BLaER1 treated with 17β-estradiol and CSF1 and Interleukin-3, amounts not matched to agents 10 nM and 100 nM (cell line): ENCODE results near the gene SORBS2.

Source experiments
- H3K27ac ChIP-seq, 11 experiments: shearing (Covaris generic); formaldehyde crosslinking; 2 replicates each; pipeline ENCODE4 v1.8.1; 2022
- H3K27me3 ChIP-seq, 11 experiments: shearing (Covaris generic); formaldehyde crosslinking; 2 replicates each; pipeline ENCODE4 v1.8.1; 2022
- H3K36me3 ChIP-seq, 11 experiments: shearing (Covaris generic); formaldehyde crosslinking; 2 replicates each; pipeline ENCODE4 v1.8.1; 2022
- H3K4me1 ChIP-seq, 10 experiments: shearing (Covaris generic); formaldehyde crosslinking; 2 replicates each; pipeline ENCODE4 v1.8.1; 2022
- H3K4me2 ChIP-seq, 11 experiments: shearing (Covaris generic); formaldehyde crosslinking; 2 replicates each; pipeline ENCODE4 v1.8.1; 2022
- H3K4me3 ChIP-seq, 10 experiments: shearing (Covaris generic); formaldehyde crosslinking; 2 replicates each; pipeline ENCODE4 v1.8.1; 2022
- H3K9ac ChIP-seq, 11 experiments: shearing (Covaris generic); formaldehyde crosslinking; 2 replicates each; pipeline ENCODE4 v1.8.1; 2022
- H3K9me3 ChIP-seq, 11 experiments: shearing (Covaris generic); formaldehyde crosslinking; replicated peaks in 1 of 11; 2 replicates each; pipeline ENCODE4 v1.8.1; 2022
- H4K20me1 ChIP-seq, 11 experiments: shearing (Covaris generic); formaldehyde crosslinking; 2 replicates each; pipeline ENCODE4 v1.8.1; 2022
- Cebpa-rat ChIP-seq, 11 experiments: shearing (Covaris generic); IDR thresholded peaks; 2 replicates each; pipeline ENCODE4 v1.8.1; 2022

Gene SORBS2

DNA sequence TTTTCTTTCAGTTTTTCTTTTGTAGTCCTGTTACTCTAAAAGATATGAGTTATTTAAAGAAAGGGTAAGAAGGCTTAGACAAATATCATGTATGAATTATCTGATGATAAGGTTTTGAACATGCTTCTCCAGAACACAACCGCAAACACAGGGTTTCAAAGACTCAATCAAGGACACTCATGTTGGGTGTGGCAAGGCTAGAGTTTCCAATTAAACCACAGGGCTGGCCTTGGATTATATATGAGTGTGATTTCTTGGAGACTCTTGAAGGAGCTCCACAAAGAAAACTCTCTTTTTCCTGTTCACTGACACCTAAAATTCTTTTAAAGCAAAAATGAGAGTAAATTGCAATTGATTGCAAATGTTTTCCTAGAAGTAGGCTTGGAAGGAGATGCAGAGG lies 166.6 kb downstream of the SORBS2 start:
- Histone ChIP-seq H3K36me3 (no peaks in the 10 kb centered on the region), H3K4me3 (no peak overlapping the region), H3K9ac (no peak overlapping the region), H3K4me1 (peaks cover 0 to 9% (median 0%) of the 10 kb centered on the region in 10 experiments; a peak in 4 of 20 replicates), H3K27me3 (no peaks in the 10 kb centered on the region), H3K4me2 (no peak overlapping the region), H3K9me3 (no peaks in the 10 kb centered on the region), H4K20me1 (no peaks in the 10 kb centered on the region), H3K27ac (no peak overlapping the region)
- TF ChIP-seq Cebpa-rat (IDR thresholded peaks at IDR 0.05): no peak

- Histone ChIP-seq H3K4me2 (peak overlapping the region in 2 of 11 experiments; percentile 1 to 30; a peak in 2 of 22 replicates), H3K4me1 (peaks cover 0 to 9% (median 0%) of the 10 kb centered on the region in 10 experiments; a peak in 4 of 20 replicates), H3K27ac (no peak overlapping the region), H3K36me3 (no peaks in the 10 kb centered on the region), H3K27me3 (peaks cover 0 to 6% (median 0%) of the 10 kb centered on the region in 11 experiments; a peak in 8 of 22 replicates), H4K20me1 (no peaks in the 10 kb centered on the region), H3K4me3 (no peak overlapping the region), H3K9ac (no peak overlapping the region), H3K9me3 (no peaks in the 10 kb centered on the region)
- TF ChIP-seq Cebpa-rat (IDR thresholded peaks at IDR 0.05): no peak
Observed at GRCh38 chr4:185644408-185644807, 167.6 kb downstream of the SORBS2 start.

DNA sequence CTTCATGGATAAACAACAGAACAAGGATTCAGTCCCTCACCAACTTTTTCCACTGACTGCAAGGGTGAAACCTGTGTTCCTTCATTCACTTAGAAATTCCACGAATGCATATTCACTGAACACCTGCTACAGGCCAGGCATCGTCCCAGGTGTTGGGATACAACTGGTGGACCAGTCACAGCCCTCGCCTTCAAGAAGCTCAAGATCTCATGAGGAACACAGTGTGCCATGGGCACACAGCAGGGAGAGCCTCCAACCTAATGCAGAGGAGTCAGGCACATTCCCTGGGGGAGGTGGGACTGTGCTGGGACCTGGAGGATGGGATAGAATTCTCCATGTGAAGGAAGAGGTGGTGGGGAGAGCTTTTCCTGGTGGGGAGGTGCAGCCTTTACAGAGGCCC lies 169.1 kb downstream of the SORBS2 start:
- TF ChIP-seq Cebpa-rat (IDR thresholded peaks at IDR 0.05): no peak
- Histone ChIP-seq H3K4me2 (no peak overlapping the region), H3K9me3 (no peaks in the 10 kb centered on the region)

DNA sequence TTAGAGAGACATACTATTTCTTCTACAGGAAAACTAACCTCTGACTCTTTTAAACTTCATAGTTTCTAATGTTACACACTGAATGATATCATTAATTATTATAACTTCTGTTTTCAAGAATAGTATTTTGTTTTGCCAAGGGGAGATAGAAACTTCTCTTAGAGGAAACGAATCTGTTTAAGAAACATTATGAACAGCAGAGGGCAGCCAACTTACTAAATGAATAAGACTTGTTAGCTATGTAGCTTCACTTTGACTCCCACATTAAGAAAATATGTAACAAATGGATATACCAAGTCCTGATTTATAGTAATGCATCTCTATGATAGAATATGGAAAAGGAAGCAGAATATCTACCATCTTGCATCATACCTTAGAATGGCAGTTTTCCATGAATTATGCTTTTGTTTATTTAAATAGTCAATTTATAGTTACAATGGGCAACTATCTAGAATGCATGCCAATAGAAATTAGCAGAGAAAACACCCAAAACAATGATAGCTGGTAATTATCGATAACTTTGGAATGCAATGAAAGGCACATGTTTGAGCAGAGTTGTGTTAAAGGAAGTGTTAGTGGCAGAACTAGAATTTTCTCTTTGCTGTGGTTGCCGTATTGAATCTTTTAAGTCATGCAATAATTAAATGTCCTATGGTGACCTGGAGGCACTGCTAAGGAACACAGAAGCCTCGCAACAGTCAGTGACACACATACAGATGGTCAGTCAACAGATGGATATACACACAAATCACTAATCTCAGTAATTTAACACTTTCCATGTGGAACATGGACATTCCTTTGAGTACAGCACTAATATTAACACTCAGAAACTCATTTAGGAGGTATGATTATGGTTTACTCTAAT lies 171.0 kb downstream of the SORBS2 start:
- no peak overlapping the region for H3K27ac ChIP-seq
- H3K36me3 ChIP-seq: no peaks in the 10 kb centered on the region
- no peak overlapping the region for H3K4me2 ChIP-seq
- no peak overlapping the region for H3K4me3 ChIP-seq
- H3K27me3 ChIP-seq: peaks cover 10 to 20% (median 14%) of the 10 kb centered on the region in 11 experiments
- no peaks in the 10 kb centered on the region for H4K20me1 ChIP-seq
- H3K9ac ChIP-seq: no peak overlapping the region
- H3K4me1 ChIP-seq: peaks cover 0 to 13% (median 6%) of the 10 kb centered on the region in 10 experiments; a peak in 9 of 20 replicates
- TF ChIP-seq Cebpa-rat (IDR thresholded peaks at IDR 0.05): no peak
- H3K9me3 ChIP-seq: no peaks in the 10 kb centered on the region

More for the DNA sequence above, 169.1 kb downstream of the SORBS2 start:
- peaks cover 0 to 13% (median 6%) of the 10 kb centered on the region in 10 experiments; a peak in 9 of 20 replicates for H3K4me1 ChIP-seq
- H3K27ac ChIP-seq: no peak overlapping the region
- no peaks in the 10 kb centered on the region for H4K20me1 ChIP-seq
- peaks cover 10 to 19% (median 14%) of the 10 kb centered on the region in 11 experiments for H3K27me3 ChIP-seq
- H3K9ac ChIP-seq: no peak overlapping the region
- H3K4me3 ChIP-seq: no peak overlapping the region
- H3K36me3 ChIP-seq: no peaks in the 10 kb centered on the region

DNA sequence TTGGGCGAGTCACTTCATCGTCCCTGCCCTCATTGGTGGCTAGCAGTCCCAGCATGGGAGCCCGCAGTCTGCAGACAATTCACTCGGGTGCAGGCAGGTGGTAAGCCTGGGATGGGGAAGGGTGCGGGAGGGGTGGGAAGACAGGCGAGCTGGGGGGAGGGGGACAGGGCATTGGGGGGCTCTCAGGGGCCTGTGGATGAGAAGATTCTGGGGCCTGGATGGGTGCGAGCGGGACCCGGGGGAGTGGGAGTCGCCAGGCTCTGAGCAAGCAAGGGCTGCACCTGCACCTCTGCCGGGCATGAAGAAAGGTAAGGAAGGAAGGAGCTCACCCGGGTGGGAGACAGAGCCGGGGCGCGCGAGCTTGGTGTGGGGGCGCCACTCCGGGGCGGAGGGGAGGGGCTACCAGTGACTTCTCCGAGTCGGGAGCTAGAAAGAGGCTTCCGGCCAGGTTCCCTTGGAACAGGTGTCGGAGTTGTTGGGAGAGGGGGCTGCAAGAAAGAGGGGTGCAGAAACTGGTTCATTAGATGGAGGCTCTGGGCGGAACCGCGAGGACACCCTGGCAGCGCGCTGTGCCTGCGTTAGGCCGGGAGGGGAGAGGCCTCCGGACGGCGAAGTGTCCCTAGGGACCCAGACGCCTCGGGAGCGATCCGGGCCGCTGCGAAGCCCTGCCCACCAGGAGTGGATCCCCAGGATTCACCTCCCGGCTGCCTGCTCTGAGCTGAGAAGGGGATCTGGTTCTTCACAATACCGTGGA lies 173.3 kb downstream of the SORBS2 start:
- Histone ChIP-seq H4K20me1 (no peaks in the 10 kb centered on the region), H3K27me3 (peaks cover 10 to 20% (median 14%) of the 10 kb centered on the region in 11 experiments), H3K4me3 (peak overlapping the region in 6 of 10 experiments; percentile 20 to 47 (median 34); a peak in 7 of 20 replicates), H3K36me3 (no peaks in the 10 kb centered on the region), H3K4me1 (peaks cover 0 to 6% (median 5%) of the 10 kb centered on the region in 10 experiments; a peak in 8 of 20 replicates), H3K27ac (no peak overlapping the region), H3K9me3 (peaks cover 0 to 7% (median 4%) of the 10 kb centered on the region in 11 experiments; a peak in 6 of 22 replicates), H3K4me2 (peak overlapping the region; percentile 53 to 69 (median 65)), H3K9ac (no peak overlapping the region)
- no peak for TF ChIP-seq Cebpa-rat (IDR thresholded peaks at IDR 0.05)

- Histone ChIP-seq H3K4me2 (no peak overlapping the region), H3K36me3 (no peaks in the 10 kb centered on the region), H3K4me1 (peaks cover 0 to 6% (median 4%) of the 10 kb centered on the region in 10 experiments; a peak in 6 of 20 replicates), H3K27ac (no peak overlapping the region), H4K20me1 (no peaks in the 10 kb centered on the region), H3K27me3 (peaks cover 10 to 20% (median 14%) of the 10 kb centered on the region in 11 experiments), H3K9ac (no peak overlapping the region), H3K9me3 (peaks cover 0 to 8% (median 4%) of the 10 kb centered on the region in 11 experiments; a peak in 6 of 22 replicates), H3K4me3 (no peak overlapping the region)
- TF ChIP-seq Cebpa-rat (IDR thresholded peaks at IDR 0.05): no peak
Observed at GRCh38 chr4:185638093-185638492, 173.9 kb downstream of the SORBS2 start.

DNA sequence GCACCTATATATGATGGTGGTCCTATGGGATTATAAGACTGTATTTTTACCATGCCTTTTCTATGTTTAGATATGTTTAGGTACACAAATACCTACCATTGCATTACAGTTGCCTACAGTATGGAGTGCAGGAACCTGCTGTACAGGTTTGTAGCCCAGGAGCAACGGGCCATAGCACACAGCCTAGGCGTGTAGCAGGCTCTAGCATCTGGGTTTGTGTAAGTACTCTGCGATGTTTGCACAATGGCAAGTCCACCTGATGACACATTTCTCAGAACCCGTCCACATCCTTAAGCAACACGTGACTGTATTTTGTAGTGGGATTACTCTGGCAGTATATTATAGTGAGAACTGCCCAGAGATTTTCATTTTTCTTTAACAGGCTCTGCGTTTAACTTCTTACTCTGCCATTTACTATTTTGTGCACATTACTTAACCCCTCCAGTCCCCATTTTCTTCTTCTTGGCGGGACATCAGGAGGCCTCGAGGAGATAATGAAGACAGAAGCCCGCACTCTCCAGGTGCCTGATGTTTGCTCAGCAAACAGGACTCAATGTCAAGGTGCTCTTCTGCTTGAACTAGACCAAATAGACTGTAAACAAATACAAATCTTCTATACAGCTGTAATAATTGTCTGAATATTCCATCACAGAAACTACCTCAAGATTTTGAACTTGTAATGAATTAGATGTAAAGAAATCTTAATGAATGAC lies 174.7 kb downstream of the SORBS2 start:
- Histone ChIP-seq H3K9ac (no peak overlapping the region), H3K4me3 (no peak overlapping the region), H3K36me3 (no peaks in the 10 kb centered on the region), H3K27me3 (peaks cover 10 to 20% (median 14%) of the 10 kb centered on the region in 11 experiments), H3K27ac (no peak overlapping the region), H3K4me2 (no peak overlapping the region), H3K9me3 (peaks cover 0 to 8% (median 4%) of the 10 kb centered on the region in 11 experiments; a peak in 6 of 22 replicates), H3K4me1 (peaks cover 0 to 6% (median 4%) of the 10 kb centered on the region in 10 experiments; a peak in 6 of 20 replicates), H4K20me1 (no peaks in the 10 kb centered on the region)
- TF ChIP-seq Cebpa-rat (IDR thresholded peaks at IDR 0.05): no peak

- Histone ChIP-seq H3K27ac (no peak overlapping the region), H3K4me3 (no peak overlapping the region), H3K27me3 (peaks cover 9 to 12% (median 11%) of the 10 kb centered on the region in 11 experiments), H4K20me1 (no peaks in the 10 kb centered on the region), H3K4me2 (no peak overlapping the region), H3K9me3 (peaks cover 0 to 8% (median 4%) of the 10 kb centered on the region in 11 experiments; a peak in 6 of 22 replicates), H3K9ac (no peak overlapping the region), H3K36me3 (no peaks in the 10 kb centered on the region), H3K4me1 (peaks cover 0 to 6% (median 4%) of the 10 kb centered on the region in 10 experiments; a peak in 6 of 20 replicates)
- no peak for TF ChIP-seq Cebpa-rat (IDR thresholded peaks at IDR 0.05)
Observed at GRCh38 chr4:185634066-185634652, 177.8 kb downstream of the SORBS2 start.
